H9 (cell line): ENCODE results near the gene ACYP1. TPM values are rescaled to one million over a fixed set of nuclear protein-coding genes. Genes with fewer than 3 reads are reported as not detected.

Experiments used
- DNase-seq: peaks from one replicate; pipeline ENCODE4 v3.0.0-alpha.2; 2017
- H2AFZ ChIP-seq: one replicate; pipeline ENCODE4 v1.6.1; 2013; ENCODE audit warnings: mild to moderate bottlenecking, low read length, control low read depth, moderate library complexity
- H2AK5ac ChIP-seq: 2 replicates; pipeline ENCODE4 v1.6.1; 2013; ENCODE audit warnings: low read length, control low read depth, mixed read lengths; ENCODE audit not compliant: insufficient read length
- H2BK120ac ChIP-seq: one replicate; pipeline ENCODE4 v1.6.1; 2013; ENCODE audit warnings: low read depth, mild to moderate bottlenecking, low read length, control low read depth, inconsistent platforms; ENCODE audit not compliant: poor library complexity, severe bottlenecking
- H2BK12ac ChIP-seq: 2 replicates; pipeline ENCODE4 v1.6.1; 2013; ENCODE audit warnings: low read length, control low read depth, mixed read lengths, low read depth; ENCODE audit not compliant: insufficient read length
- H2BK15ac ChIP-seq: 2 replicates; pipeline ENCODE4 v1.6.1; 2013; ENCODE audit warnings: low read depth, low read length, control low read depth
- H2BK20ac ChIP-seq: one replicate; pipeline ENCODE4 v1.6.1; 2013; ENCODE audit warnings: low read depth, mild to moderate bottlenecking, low read length, control low read depth, inconsistent platforms; ENCODE audit not compliant: poor library complexity, severe bottlenecking
- H2BK5ac ChIP-seq: 2 replicates; pipeline ENCODE4 v1.6.1; 2013; ENCODE audit warnings: low read length, control low read depth, mixed read lengths; ENCODE audit not compliant: insufficient read length
- H3K14ac ChIP-seq: 2 replicates; pipeline ENCODE4 v1.6.1; 2013; ENCODE audit warnings: low read length, control low read depth; ENCODE audit not compliant: insufficient read depth
- H3K18ac ChIP-seq: 2 replicates; pipeline ENCODE4 v1.6.1; 2013; ENCODE audit warnings: low read depth, mild to moderate bottlenecking, mixed read lengths, low read length, control low read depth; ENCODE audit not compliant: insufficient read length
- H3K23ac ChIP-seq: 2 replicates; pipeline ENCODE4 v1.6.1; 2013; ENCODE audit warnings: low read length, control low read depth, mixed read lengths, low read depth; ENCODE audit not compliant: insufficient read length
- H3K23me2 ChIP-seq: 2 replicates; pipeline ENCODE4 v1.6.1; 2013; ENCODE audit warnings: low read depth, mild to moderate bottlenecking, mixed read lengths, low read length, control low read depth; ENCODE audit not compliant: insufficient read length, poor library complexity, severe bottlenecking
- H3K27ac ChIP-seq: 2 replicates; pipeline ENCODE4 v1.5.1; 2013; ENCODE audit warnings: low read length, control low read depth, mixed read lengths, low read depth; ENCODE audit not compliant: insufficient read length
- H3K27me3 ChIP-seq: 2 replicates; pipeline ENCODE4 v1.6.1; 2013; ENCODE audit warnings: low read length, control low read depth, inconsistent platforms; ENCODE audit not compliant: insufficient read depth
- H3K4ac ChIP-seq: 2 replicates; pipeline ENCODE4 v1.6.1; 2013; ENCODE audit warnings: low read depth, mild to moderate bottlenecking, control low read depth, inconsistent platforms, low read length, moderate library complexity
- H3K4me1 ChIP-seq: 2 replicates; pipeline ENCODE4 v1.6.1; 2013; ENCODE audit warnings: low read length, control low read depth, inconsistent platforms; ENCODE audit not compliant: insufficient read depth
- H3K4me2 ChIP-seq: 2 replicates; pipeline ENCODE4 v1.6.1; 2013; ENCODE audit warnings: low read length, control low read depth, mixed read lengths; ENCODE audit not compliant: insufficient read length, insufficient read depth
- H3K56ac ChIP-seq: 2 replicates; pipeline ENCODE4 v1.6.1; 2013; ENCODE audit warnings: low read depth, mild to moderate bottlenecking, mixed read lengths, low read length, control low read depth; ENCODE audit not compliant: insufficient read length
- H3K79me1 ChIP-seq: 2 replicates; pipeline ENCODE4 v1.6.1; 2013; ENCODE audit warnings: low read depth, mild to moderate bottlenecking, moderate library complexity, low read length, control low read depth, inconsistent platforms; ENCODE audit not compliant: insufficient read depth, poor library complexity, severe bottlenecking
- H3K79me2 ChIP-seq: 2 replicates; pipeline ENCODE4 v1.6.1; 2013; ENCODE audit warnings: low read length, control low read depth, inconsistent platforms; ENCODE audit not compliant: insufficient read depth
- H3K9ac ChIP-seq: 2 replicates; pipeline ENCODE4 v1.6.1; 2013; ENCODE audit warnings: low read length, control low read depth, mixed read lengths; ENCODE audit not compliant: insufficient read length; ENCODE audit errors: extremely low read depth
- H3K9me3 ChIP-seq: one replicate; pipeline ENCODE4 v1.6.1; 2013; ENCODE audit warnings: low read depth, low read length, inconsistent platforms; ENCODE audit not compliant: control insufficient read depth
- H3T11ph ChIP-seq: one replicate; pipeline ENCODE4 v1.6.1; 2013; ENCODE audit warnings: mild to moderate bottlenecking, low read length, control low read depth, inconsistent platforms
- H4K20me1 ChIP-seq: one replicate; pipeline ENCODE4 v1.6.1; 2013; ENCODE audit not compliant: control insufficient read depth, insufficient read length, insufficient read depth
- H4K5ac ChIP-seq: 2 replicates; pipeline ENCODE4 v1.6.1; 2013; ENCODE audit warnings: low read depth, mild to moderate bottlenecking, mixed read lengths, low read length, control low read depth; ENCODE audit not compliant: insufficient read length
- H4K8ac ChIP-seq: replicated peaks from 2 replicates; pipeline ENCODE4 v1.6.1; 2013; ENCODE audit warnings: low read length, control low read depth, mixed read lengths, low read depth; ENCODE audit not compliant: insufficient read length
- H4K91ac ChIP-seq: 2 replicates; pipeline ENCODE4 v1.6.1; 2013; ENCODE audit warnings: low read depth, mild to moderate bottlenecking, moderate library complexity, mixed read lengths, low read length, control low read depth; ENCODE audit not compliant: insufficient read length
- H3K27ac Mint-ChIP-seq, 3 experiments: 2 replicates in 2 of 3; 3 replicates in 1 of 3; pipeline ENCODE4 v1.8.0; 2020 to 2021; ENCODE audit warnings: mixed read lengths in 3 of 3, mild to moderate bottlenecking in 1 of 3, moderate library complexity in 1 of 3
- H3K27me3 Mint-ChIP-seq: 2 replicates; pipeline ENCODE4 v1.8.0; 2021; ENCODE audit warnings: low read depth, mild to moderate bottlenecking, moderate library complexity, mixed read lengths
- H3K36me3 Mint-ChIP-seq, 3 experiments: 2 replicates in 2 of 3; 3 replicates in 1 of 3; pipeline ENCODE4 v1.8.0; 2020 to 2021; ENCODE audit warnings: low read depth in 3 of 3, mixed read lengths in 3 of 3; ENCODE audit not compliant: insufficient read depth in 1 of 3
- H3K4me1 Mint-ChIP-seq, 2 experiments: 2 replicates each; pipeline ENCODE4 v1.8.0; 2020; ENCODE audit warnings: mixed read lengths in 2 of 2
- H3K4me3 Mint-ChIP-seq, 2 experiments: 2 replicates in 1 of 2; 3 replicates in 1 of 2; pipeline ENCODE4 v1.8.0; 2020 to 2021; ENCODE audit warnings: mild to moderate bottlenecking in 2 of 2, mixed read lengths in 2 of 2, moderate library complexity in 1 of 2
- H3K9me3 Mint-ChIP-seq, 2 experiments: 2 replicates in 1 of 2; 3 replicates in 1 of 2; pipeline ENCODE4 v1.8.0; 2020; ENCODE audit warnings: mild to moderate bottlenecking in 2 of 2, mixed read lengths in 2 of 2, moderate library complexity in 1 of 2
- WGBS: extraction: QIAGEN DNeasy Blood & Tissue Kit; methylation state at CpG from one replicate; pipeline ENCODE4 v1.1.7; 2013; ENCODE audit warnings: missing lambda C conversion rate, low lambda C conversion rate, mixed read lengths; ENCODE audit not compliant: insufficient read length; ENCODE audit errors: extremely low coverage; 5-methylcytosine and 5-hydroxymethylcytosine counted together
- total RNA-seq: library from RNA; stranded (reverse); gene quantifications from 2 replicates; pipeline ENCODE4 v1.2.1, GENCODE V29; 2021
- TF ChIP-seq, protein P1 (sequence below): fragments of 200-600 bp; sonication (generic); conservative IDR thresholded peaks from 3 replicates; pipeline ENCODE4 v1.8.0; 2021; ENCODE audit warnings: antibody characterized with exemption, mild to moderate bottlenecking

Gene ACYP1
- total RNA-seq, 1 experiment from 2014 or later, result 18.9 TPM

DNA sequence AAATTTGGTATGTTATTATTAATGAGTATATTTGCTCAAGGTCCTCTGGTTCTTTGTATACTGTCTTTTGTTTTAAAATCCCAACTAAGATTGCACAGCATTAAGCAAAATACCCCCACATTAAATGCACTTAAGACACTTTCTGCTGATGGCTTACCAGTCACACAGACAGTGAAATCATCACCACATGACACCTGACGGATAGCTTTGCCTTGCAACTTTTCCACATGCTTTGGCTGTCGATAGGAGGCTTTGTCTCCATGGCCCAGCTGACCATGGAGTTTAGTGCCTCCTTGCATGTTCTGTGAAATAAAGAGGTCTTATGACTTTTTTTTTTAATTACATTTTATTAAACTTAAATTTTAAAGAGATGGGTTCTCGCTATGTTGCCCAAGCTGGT, 43.4 kb upstream of the ACYP1 start:
- no peak overlapping the region for H3K9ac ChIP-seq
- no peaks in the 10 kb centered on the region for H3K4me1 Mint-ChIP-seq
- no peak overlapping the region for H2BK5ac ChIP-seq
- no peak overlapping the region for H3K23ac ChIP-seq
- H3K79me2 ChIP-seq, result no peaks in the 10 kb centered on the region
- no peak overlapping the region for H3K4ac ChIP-seq
- no peak overlapping the region for H3K18ac ChIP-seq
- no peak overlapping the region for H3K14ac ChIP-seq
- H3K79me1 ChIP-seq, result no peaks in the 10 kb centered on the region
- H3K27ac ChIP-seq, result no peak overlapping the region
- no peak overlapping the region for H3K56ac ChIP-seq
- H2AFZ ChIP-seq, result no peak overlapping the region
- no peaks in the 10 kb centered on the region for H3K27me3 Mint-ChIP-seq
- H3K27me3 ChIP-seq, result no peaks in the 10 kb centered on the region
- TF ChIP-seq, protein P1, sequence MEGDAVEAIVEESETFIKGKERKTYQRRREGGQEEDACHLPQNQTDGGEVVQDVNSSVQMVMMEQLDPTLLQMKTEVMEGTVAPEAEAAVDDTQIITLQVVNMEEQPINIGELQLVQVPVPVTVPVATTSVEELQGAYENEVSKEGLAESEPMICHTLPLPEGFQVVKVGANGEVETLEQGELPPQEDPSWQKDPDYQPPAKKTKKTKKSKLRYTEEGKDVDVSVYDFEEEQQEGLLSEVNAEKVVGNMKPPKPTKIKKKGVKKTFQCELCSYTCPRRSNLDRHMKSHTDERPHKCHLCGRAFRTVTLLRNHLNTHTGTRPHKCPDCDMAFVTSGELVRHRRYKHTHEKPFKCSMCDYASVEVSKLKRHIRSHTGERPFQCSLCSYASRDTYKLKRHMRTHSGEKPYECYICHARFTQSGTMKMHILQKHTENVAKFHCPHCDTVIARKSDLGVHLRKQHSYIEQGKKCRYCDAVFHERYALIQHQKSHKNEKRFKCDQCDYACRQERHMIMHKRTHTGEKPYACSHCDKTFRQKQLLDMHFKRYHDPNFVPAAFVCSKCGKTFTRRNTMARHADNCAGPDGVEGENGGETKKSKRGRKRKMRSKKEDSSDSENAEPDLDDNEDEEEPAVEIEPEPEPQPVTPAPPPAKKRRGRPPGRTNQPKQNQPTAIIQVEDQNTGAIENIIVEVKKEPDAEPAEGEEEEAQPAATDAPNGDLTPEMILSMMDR, result no peak
- H4K91ac ChIP-seq, result no peak overlapping the region
- no peaks in the 10 kb centered on the region for H4K20me1 ChIP-seq
- no peaks in the 10 kb centered on the region for H3K9me3 ChIP-seq
- no peak overlapping the region for H4K5ac ChIP-seq
- no peak overlapping the region for H4K8ac ChIP-seq
- no peak overlapping the region for H3K27ac Mint-ChIP-seq
- H2BK15ac ChIP-seq, result no peak overlapping the region
- H2BK120ac ChIP-seq, result no peak overlapping the region
- no peak overlapping the region for H3K4me2 ChIP-seq
- H2BK20ac ChIP-seq, result no peak overlapping the region
- no peak overlapping the region for H2AK5ac ChIP-seq
- H3K9me3 Mint-ChIP-seq, result no peaks in the 10 kb centered on the region
- no peak overlapping the region for H3K4me3 Mint-ChIP-seq
- WGBS, result no CpG with 5 or more reads among the region's 3 CpGs
- peaks cover 22 to 82% (median 79%) of the 10 kb centered on the region in 3 experiments; a peak in 6 of 7 replicates for H3K36me3 Mint-ChIP-seq
- no peak overlapping the region for H3T11ph ChIP-seq
- H3K23me2 ChIP-seq, result no peaks in the 10 kb centered on the region
- DNase-seq, result no peak
- H2BK12ac ChIP-seq, result no peak overlapping the region
- no peaks in the 10 kb centered on the region for H3K4me1 ChIP-seq
